Measurements from ENCODE around the gene ACYP2.
"Not testable (repeated sequence)": the region's sequence is repeated elsewhere in the genome, so short reads cannot be mapped to it uniquely, and the experiment has no call there.

The ACYP2 gene

GRCh38 chr2:54262015-54262765, 146.8 kb downstream of the ACYP2 start:
- TF ChIP-seq CTCF (IDR thresholded peaks at IDR 0.05; ENCODE audit: low read depth, low read length, missing control alignments), result no peak
- Histone ChIP-seq H3K4me3 (ENCODE audit: low read depth, low read length) (no peak overlapping the region), H3K27me3 (replicated peaks) (no peaks in the 10 kb centered on the region), H3K36me3 (replicated peaks) (no peaks in the 10 kb centered on the region), H3K27ac (no peak overlapping the region)
- DNase-seq, result no peak
- in situ Hi-C loops (cut with HindIII; ENCODE audit: low pct_ligation_motif_present, low sequenced_read_pairs), result no loop called here

GRCh38 chr2:54265081-54265480, 149.7 kb downstream of the ACYP2 start:
- H3K36me3 ChIP-seq (replicated peaks); H3K4me3 ChIP-seq (ENCODE audit: low read depth, low read length); DNase-seq; in situ Hi-C loops (cut with HindIII; ENCODE audit: low pct_ligation_motif_present, low sequenced_read_pairs); H3K27ac ChIP-seq; H3K27me3 ChIP-seq (replicated peaks): not testable (repeated sequence)

DNA sequence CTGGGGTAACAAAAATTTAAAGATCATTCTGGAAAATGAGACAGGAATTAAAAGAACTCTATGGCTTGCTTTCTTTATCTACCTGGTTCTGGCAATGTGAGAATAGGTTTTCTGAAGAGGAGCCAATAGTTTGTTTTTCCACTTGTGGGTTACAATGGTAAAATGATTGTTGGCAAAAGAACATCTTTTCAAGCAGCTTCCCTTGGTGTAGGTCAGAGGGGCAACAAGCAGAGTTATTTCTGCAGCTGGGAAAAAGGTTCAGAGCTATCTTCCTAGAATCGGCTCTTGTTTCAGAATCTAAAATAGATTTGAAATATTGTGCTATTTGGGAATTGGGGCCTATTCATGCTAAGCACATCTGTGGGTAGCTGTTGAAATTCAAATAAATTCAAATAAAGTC, 152.2 kb downstream of the ACYP2 start:
- DNase-seq, result no peak
- H3K27me3 ChIP-seq (replicated peaks), result no peaks in the 10 kb centered on the region
- TF ChIP-seq CTCF (IDR thresholded peaks at IDR 0.05; ENCODE audit: low read depth, low read length, missing control alignments), result no peak
- in situ Hi-C loops (cut with HindIII; ENCODE audit: low pct_ligation_motif_present, low sequenced_read_pairs), result no loop called here
- H3K36me3 ChIP-seq (replicated peaks), result no peaks in the 10 kb centered on the region
- H3K27ac ChIP-seq, result no peak overlapping the region
- no peak overlapping the region for H3K4me3 ChIP-seq (ENCODE audit: low read depth, low read length)

- Histone ChIP-seq H3K36me3 (replicated peaks) (no peaks in the 10 kb centered on the region), H3K27me3 (replicated peaks) (no peaks in the 10 kb centered on the region), H3K4me3 (ENCODE audit: low read depth, low read length) (no peak overlapping the region), H3K27ac (no peak overlapping the region)
- TF ChIP-seq CTCF (IDR thresholded peaks at IDR 0.05; ENCODE audit: low read depth, low read length, missing control alignments), result no peak
- in situ Hi-C loops (cut with HindIII; ENCODE audit: low pct_ligation_motif_present, low sequenced_read_pairs), result no loop called here
- no peak for DNase-seq
Measured at GRCh38 chr2:54271189-54271588, 155.8 kb downstream of the ACYP2 start.

DNA sequence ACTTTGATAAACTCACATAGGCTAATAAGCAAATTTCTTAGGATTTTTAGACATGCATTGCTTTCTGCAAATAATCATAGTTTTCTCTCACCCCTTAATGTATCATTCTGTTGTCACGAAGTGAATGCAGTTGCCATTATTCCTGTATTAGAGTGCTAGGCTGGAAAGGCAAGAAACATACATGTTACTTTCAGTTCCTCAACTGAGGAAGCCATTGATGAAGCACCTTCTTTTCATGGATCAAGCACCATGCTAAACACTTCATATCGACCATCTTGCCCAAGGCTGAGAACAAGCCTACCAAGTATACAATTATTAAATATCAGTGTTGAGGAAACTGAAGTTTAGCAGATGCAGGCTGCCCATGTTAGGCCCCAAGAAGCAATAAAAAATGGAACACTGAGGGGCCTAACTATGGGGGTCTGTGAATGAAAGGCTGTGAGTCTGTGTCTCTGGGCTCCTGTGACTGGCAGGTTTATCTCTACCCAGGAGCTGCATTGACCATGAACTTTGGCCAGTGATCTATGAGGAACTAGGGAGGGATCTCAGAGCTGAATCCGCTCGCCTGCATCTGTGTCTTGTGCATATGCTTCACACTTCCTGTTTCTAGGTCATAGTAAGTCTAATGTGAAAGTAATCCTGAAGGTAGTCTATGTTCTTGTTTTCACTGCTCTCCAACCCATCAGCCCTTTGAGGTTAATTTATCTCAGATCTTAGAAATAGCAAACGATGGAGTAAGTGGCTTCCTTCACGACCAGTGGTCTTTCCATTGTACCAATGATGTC, 156.6 kb downstream of the ACYP2 start:
- no peaks in the 10 kb centered on the region for H3K36me3 ChIP-seq (replicated peaks)
- no peak for DNase-seq
- TF ChIP-seq CTCF (IDR thresholded peaks at IDR 0.05; ENCODE audit: low read depth, low read length, missing control alignments), result no peak
- in situ Hi-C loops (cut with HindIII; ENCODE audit: low pct_ligation_motif_present, low sequenced_read_pairs), result no loop called here
- no peaks in the 10 kb centered on the region for H3K27me3 ChIP-seq (replicated peaks)
- H3K27ac ChIP-seq, result no peak overlapping the region
- no peak overlapping the region for H3K4me3 ChIP-seq (ENCODE audit: low read depth, low read length)

GRCh38 chr2:54274781-54275242, 159.4 kb downstream of the ACYP2 start:
- Histone ChIP-seq H3K27me3 (replicated peaks) (no peaks in the 10 kb centered on the region), H3K36me3 (replicated peaks) (no peaks in the 10 kb centered on the region), H3K4me3 (ENCODE audit: low read depth, low read length) (no peak overlapping the region), H3K27ac (no peak overlapping the region)
- in situ Hi-C loops (cut with HindIII; ENCODE audit: low pct_ligation_motif_present, low sequenced_read_pairs), result no loop called here
- DNase-seq, result peak; percentile 29
- TF ChIP-seq CTCF (IDR thresholded peaks at IDR 0.05; ENCODE audit: low read depth, low read length, missing control alignments), result no peak

Measured in brain microvascular endothelial cell (primary cell).